HPDE6-E6E7 (cell line): ENCODE data around the gene SNX30.

Experiments used
- DNase-seq: peaks from one replicate; pipeline ENCODE4 v3.0.0; 2011; ENCODE audit warnings: missing footprints; ENCODE audit errors: extremely low spot score

Gene SNX30

GRCh38 chr9:112752334-112753125 lies 2.0 kb downstream of the SNX30 start:
- DNase-seq, result no peak

- DNase-seq, result peak; percentile 68
These were observed 3.2 kb downstream of the SNX30 start for GRCh38 chr9:112753725-112754124.

- DNase-seq, result no peak
These were observed 4.0 kb downstream of the SNX30 start for GRCh38 chr9:112754578-112754977.

GRCh38 chr9:112755016-112755427 lies 4.5 kb downstream of the SNX30 start:
- DNase-seq, result no peak

GRCh38 chr9:112755675-112756074 lies 5.1 kb downstream of the SNX30 start:
- DNase-seq, result no peak

- DNase-seq, result no peak
These were observed 6.8 kb downstream of the SNX30 start for GRCh38 chr9:112757282-112757883.

- DNase-seq, result no peak
These were observed 7.4 kb downstream of the SNX30 start for GRCh38 chr9:112757940-112758339.

GRCh38 chr9:112760821-112761220 lies 10.3 kb downstream of the SNX30 start:
- no peak for DNase-seq

- no peak for DNase-seq
These were observed 11.5 kb downstream of the SNX30 start for GRCh38 chr9:112761912-112762655.

GRCh38 chr9:112762726-112763518 lies 12.4 kb downstream of the SNX30 start:
- DNase-seq, result no peak

GRCh38 chr9:112764344-112764743 lies 13.8 kb downstream of the SNX30 start:
- DNase-seq, result no peak

GRCh38 chr9:112764837-112765236 lies 14.3 kb downstream of the SNX30 start:
- DNase-seq, result no peak

- no peak for DNase-seq
These were observed 14.7 kb downstream of the SNX30 start for GRCh38 chr9:112765281-112765680.

- no peak for DNase-seq
These were observed 21.0 kb downstream of the SNX30 start for GRCh38 chr9:112771359-112772214.

- DNase-seq, result no peak
These were observed 21.6 kb downstream of the SNX30 start for GRCh38 chr9:112772215-112772509.

GRCh38 chr9:112772551-112772950 lies 22.0 kb downstream of the SNX30 start:
- no peak for DNase-seq

- DNase-seq, result no peak
These were observed 23.7 kb downstream of the SNX30 start for GRCh38 chr9:112774006-112774996.

- DNase-seq, result no peak
These were observed 27.4 kb downstream of the SNX30 start for GRCh38 chr9:112777914-112778313.

- no peak for DNase-seq
These were observed 30.0 kb downstream of the SNX30 start for GRCh38 chr9:112780450-112781036.

GRCh38 chr9:112782218-112782617 lies 31.7 kb downstream of the SNX30 start:
- no peak for DNase-seq
